ENCODE results near the gene CDH2.

GRCh38 chr18:28030458-28030857 lies 146.5 kb downstream of the CDH2 start:
- no peak for TF ChIP-seq CTCF (IDR thresholded peaks at IDR 0.05)
- no peak for TF ChIP-seq POLR2A (IDR thresholded peaks at IDR 0.05)
- no peak for TF ChIP-seq POLR2AphosphoS5 (IDR thresholded peaks at IDR 0.05)

All from suprapubic skin (tissue), 4 donors.